ENCODE results near the gene ATL2. TPM values are rescaled to one million over a fixed set of nuclear protein-coding genes. Genes with fewer than 3 reads are reported as not detected.

The ATL2 gene
- total RNA-seq, 1 experiment from 2014 or later, result 85.5 TPM

GRCh38 chr2:38244301-38244700, 132.8 kb downstream of the ATL2 start:
- intact Hi-C loops (cut with micrococcal nuclease; ENCODE audit: unreplicated experiment), result no loop called here
- H3K27ac ChIP-seq (ENCODE audit: low read depth, low read length, poor library complexity, severe bottlenecking), result no peak overlapping the region
- no peaks in the 10 kb centered on the region for H3K4me1 ChIP-seq (ENCODE audit: insufficient read depth, low read length, poor library complexity, severe bottlenecking)
- TF ChIP-seq EZH2 (IDR thresholded peaks at IDR 0.05; ENCODE audit: borderline replicate concordance, low read depth, low read length, poor library complexity, severe bottlenecking), result no peak
- TF ChIP-seq, protein P1, sequence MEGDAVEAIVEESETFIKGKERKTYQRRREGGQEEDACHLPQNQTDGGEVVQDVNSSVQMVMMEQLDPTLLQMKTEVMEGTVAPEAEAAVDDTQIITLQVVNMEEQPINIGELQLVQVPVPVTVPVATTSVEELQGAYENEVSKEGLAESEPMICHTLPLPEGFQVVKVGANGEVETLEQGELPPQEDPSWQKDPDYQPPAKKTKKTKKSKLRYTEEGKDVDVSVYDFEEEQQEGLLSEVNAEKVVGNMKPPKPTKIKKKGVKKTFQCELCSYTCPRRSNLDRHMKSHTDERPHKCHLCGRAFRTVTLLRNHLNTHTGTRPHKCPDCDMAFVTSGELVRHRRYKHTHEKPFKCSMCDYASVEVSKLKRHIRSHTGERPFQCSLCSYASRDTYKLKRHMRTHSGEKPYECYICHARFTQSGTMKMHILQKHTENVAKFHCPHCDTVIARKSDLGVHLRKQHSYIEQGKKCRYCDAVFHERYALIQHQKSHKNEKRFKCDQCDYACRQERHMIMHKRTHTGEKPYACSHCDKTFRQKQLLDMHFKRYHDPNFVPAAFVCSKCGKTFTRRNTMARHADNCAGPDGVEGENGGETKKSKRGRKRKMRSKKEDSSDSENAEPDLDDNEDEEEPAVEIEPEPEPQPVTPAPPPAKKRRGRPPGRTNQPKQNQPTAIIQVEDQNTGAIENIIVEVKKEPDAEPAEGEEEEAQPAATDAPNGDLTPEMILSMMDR (conservative IDR thresholded peaks at IDR 0.05; ENCODE audit: low read depth, low read length), result no peak
- ChIA-PET CTCF (no interaction called here), POLR2A (ENCODE audit: low non-redundant PET) (no interaction called here)
- H3K9me3 ChIP-seq (ENCODE audit: low read depth, low read length, poor library complexity, severe bottlenecking), result no peaks in the 10 kb centered on the region
- H3K27me3 ChIP-seq (replicated peaks; ENCODE audit: insufficient read depth, low read depth, low read length, poor library complexity), result no peaks in the 10 kb centered on the region
- DNase-seq (ENCODE audit: low spot score), result no peak
- H3K4me3 ChIP-seq (ENCODE audit: low read depth, low read length, poor library complexity, severe bottlenecking), result no peak overlapping the region
- H3K36me3 ChIP-seq (ENCODE audit: insufficient read depth, low read length, poor library complexity, severe bottlenecking), result no peaks in the 10 kb centered on the region
- BruUV-seq (replicated peaks), result no TSS peak

Other genes starting within 250 kb of the ATL2 start
- 73.8 and 82.0 TPM in 2 replicates for gene HNRNPLL, start 225.7 kb upstream of the ATL2 start, total RNA-seq (2021)

Data from A673 (cell line).